SK-N-SH (cell line): Measurements from ENCODE around the gene GULP1. TPM values are rescaled to one million over a fixed set of nuclear protein-coding genes. Genes with fewer than 3 reads are reported as not detected.

Source experiments
- CTCF ChIA-PET: fragments of 300-600, 350-600 bp; formaldehyde crosslinking; extraction: SDS; loops from one replicate; lab custom pipeline; 2021; lab: Yijun Ruan, JAX
- POLR2A ChIA-PET: fragments of 350-600 bp; sonication (Branson Sonifier 250); formaldehyde crosslinking; extraction: SDS; loops from one replicate; lab custom pipeline; 2020; ENCODE audit warnings: antibody characterized with exemption, inconsistent platforms; lab: Yijun Ruan, JAX
- DNase-seq: peaks from one replicate; pipeline ENCODE4 v3.0.0; 2012
- H2AFZ ChIP-seq: fragments of 200-600 bp; sonication (generic); 2 replicates; pipeline ENCODE4 v1.8.1; 2016; ENCODE audit warnings: antibody characterized with exemption, mild to moderate bottlenecking, low read depth
- H3F3A ChIP-seq: fragments of 200-600 bp; sonication (generic); replicated peaks from 2 replicates; pipeline ENCODE3; 2016; ENCODE audit warnings: antibody characterized with exemption, mild to moderate bottlenecking; ENCODE audit not compliant: insufficient read depth
- H3K27ac ChIP-seq, 2 experiments: fragments of 200-500 bp in 1 of 2; fragments of 200-600 bp in 1 of 2; sonication (Bioruptor generic) in 1 of 2; sonication (generic), shearing (Covaris generic) in 1 of 2; 2 replicates each; pipeline versions ENCODE4 v1.5.1 to v1.6.1; 2014 to 2016; ENCODE audit warnings: low read depth in 2 of 2, inconsistent platforms in 1 of 2, low read length in 1 of 2, mild to moderate bottlenecking in 1 of 2, mixed read lengths in 1 of 2
- H3K27me3 ChIP-seq: fragments of 200-600 bp; sonication (generic), shearing (Covaris generic); 2 replicates; pipeline ENCODE4 v1.6.1; 2016; ENCODE audit warnings: mixed run types; ENCODE audit not compliant: insufficient read depth
- H3K36me3 ChIP-seq, 2 experiments: fragments of 200-500 bp in 1 of 2; fragments of 200-600 bp in 1 of 2; sonication (Bioruptor generic) in 1 of 2; sonication (generic) in 1 of 2; replicated peaks in 1 of 2; 2 replicates each; pipeline versions ENCODE3 to v1.5.1; 2014 to 2016; ENCODE audit warnings: low read length in 1 of 2, mild to moderate bottlenecking in 1 of 2; ENCODE audit not compliant: insufficient read depth in 2 of 2, control insufficient read depth in 1 of 2
- H3K4me1 ChIP-seq, 2 experiments: fragments of 200-500 bp in 1 of 2; fragments of 200-600 bp in 1 of 2; sonication (Bioruptor generic) in 1 of 2; sonication (generic), shearing (Covaris generic) in 1 of 2; 2 replicates each; pipeline versions ENCODE4 v1.5.1 to v1.6.1; 2014 to 2016; ENCODE audit warnings: low read depth in 1 of 2, low read length in 1 of 2, mixed run types in 1 of 2; ENCODE audit not compliant: insufficient read depth in 2 of 2, control insufficient read depth in 1 of 2
- H3K4me2 ChIP-seq: fragments of 200-600 bp; sonication (generic), shearing (Covaris generic); 2 replicates; pipeline ENCODE4 v1.6.1; 2017; ENCODE audit warnings: mixed run types
- H3K4me3 ChIP-seq, 2 experiments: fragments of 200-500 bp in 1 of 2; fragments of 200-600 bp in 1 of 2; sonication (Bioruptor generic) in 1 of 2; sonication (generic), shearing (Covaris generic) in 1 of 2; 2 replicates each; pipeline versions ENCODE4 v1.5.1 to v1.8.1; 2014 to 2016; ENCODE audit warnings: low read depth in 2 of 2, inconsistent platforms in 1 of 2, low read length in 1 of 2, mild to moderate bottlenecking in 1 of 2, mixed read lengths in 1 of 2, moderate library complexity in 1 of 2
- H3K79me2 ChIP-seq: fragments of 200-600 bp; sonication (generic); 2 replicates; pipeline ENCODE4 v1.8.1; 2017; ENCODE audit warnings: mild to moderate bottlenecking; ENCODE audit not compliant: insufficient read depth
- H3K9ac ChIP-seq: fragments of 200-600 bp; sonication (generic); 2 replicates; pipeline ENCODE4 v1.6.1; 2017; ENCODE audit warnings: mixed run types
- H3K9me2 ChIP-seq: fragments of 200-600 bp; sonication (generic); 2 replicates; pipeline ENCODE4 v1.6.1; 2017; ENCODE audit warnings: mixed run types
- H3K9me3 ChIP-seq: fragments of 200-600 bp; sonication (generic); 2 replicates; pipeline ENCODE4 v1.6.1; 2017; ENCODE audit warnings: mixed run types, mild to moderate bottlenecking, moderate library complexity
- H4K20me1 ChIP-seq: fragments of 200-600 bp; sonication (generic); 2 replicates; pipeline ENCODE4 v1.6.1; 2017; ENCODE audit warnings: mild to moderate bottlenecking, mixed run types; ENCODE audit not compliant: insufficient read depth
- CHD2 ChIP-seq: fragments of 150-350 bp; IDR thresholded peaks from 2 replicates; pipeline ENCODE4 v1.6.1; 2018; ENCODE audit warnings: low read length; ENCODE audit not compliant: partially characterized antibody
- CTCF ChIP-seq: fragments of 200-600 bp; sonication (generic); IDR thresholded peaks from 2 replicates; pipeline ENCODE4 v1.6.1; 2017; ENCODE audit warnings: antibody characterized with exemption, mild to moderate bottlenecking, moderate library complexity
- FOXJ3 ChIP-seq: sonication (generic); formaldehyde crosslinking; IDR thresholded peaks from 2 replicates; pipeline ENCODE4 v1.5.1; 2020; ENCODE audit warnings: mild to moderate bottlenecking, missing genetic modification reagents
- GABPA ChIP-seq: IDR thresholded peaks from 2 replicates; pipeline ENCODE4 v1.4.0; 2012; ENCODE audit warnings: low read depth, mild to moderate bottlenecking
- GATA2 ChIP-seq: sonication (generic); formaldehyde crosslinking; IDR thresholded peaks from 2 replicates; pipeline ENCODE4 v1.5.0; 2020; ENCODE audit warnings: mild to moderate bottlenecking, missing genetic modification reagents
- JUND ChIP-seq: IDR thresholded peaks from 2 replicates; pipeline ENCODE4 v1.4.0; 2012
- MEF2A ChIP-seq: IDR thresholded peaks from 2 replicates; pipeline ENCODE4 v1.4.0; 2012; ENCODE audit warnings: low read depth, borderline replicate concordance
- NRF1 ChIP-seq: IDR thresholded peaks from 2 replicates; pipeline ENCODE4 v1.6.1; 2012; ENCODE audit warnings: low read depth, mild to moderate bottlenecking, low read length
- PBX3 ChIP-seq: IDR thresholded peaks from 2 replicates; pipeline ENCODE4; 2012
- RAD21 ChIP-seq: IDR thresholded peaks from 2 replicates; pipeline ENCODE4 v1.6.1; 2012; ENCODE audit warnings: mild to moderate bottlenecking, low read length
- RCOR1 ChIP-seq: fragments of 150-350 bp; IDR thresholded peaks from 2 replicates; pipeline ENCODE4 v1.6.1; 2017; ENCODE audit warnings: antibody characterized with exemption, low read length
- TAF1 ChIP-seq: IDR thresholded peaks from 2 replicates; pipeline ENCODE4 v1.6.1; 2012; ENCODE audit warnings: low read depth, mild to moderate bottlenecking, low read length, moderate library complexity, borderline replicate concordance
- USF1 ChIP-seq: IDR thresholded peaks from 2 replicates; pipeline ENCODE4 v1.4.0; 2012; ENCODE audit warnings: low read depth, borderline replicate concordance
- YY1 ChIP-seq: IDR thresholded peaks from 2 replicates; pipeline ENCODE4 v1.4.0; 2012; ENCODE audit warnings: low read depth, mild to moderate bottlenecking
- ZBTB33 ChIP-seq: IDR thresholded peaks from 2 replicates; pipeline ENCODE4 v1.4.0; 2012; ENCODE audit warnings: low read depth, borderline replicate concordance
- WGBS: methylation state at CpG from one replicate; pipeline ENCODE4 v1.1.6; 2017; ENCODE audit warnings: low lambda C conversion rate; 5-methylcytosine and 5-hydroxymethylcytosine counted together
- polyA plus RNA-seq, 3 experiments: library from polyadenylated mRNA; depleted of rRNA; stranded (reverse); fragments of >200 nt; gene quantifications; 2 replicates each; pipeline ENCODE4 v1.2.3, GENCODE V29; 2012

GULP1 gene
- polyA plus RNA-seq, 1 of the 3 experiments (the other 2 are of a cell fraction) = 33.8 TPM

- Histone ChIP-seq H3K9ac (no peak overlapping the region), H2AFZ (no peak overlapping the region), H3K9me2 (no peaks in the 10 kb centered on the region; the same call in 1 of the 2 replicates), H3K27me3 (no peaks in the 10 kb centered on the region), H3K4me2 (no peak overlapping the region)
- DNase-seq = no peak
- POLR2A ChIA-PET = no interaction called here
- TF ChIP-seq CHD2 (no peak), TAF1 (no peak), RAD21 (no peak), GATA2 (CRISPR knock-in tag) (no peak), CTCF (no peak), RCOR1 (no peak), NRF1 (no peak), FOXJ3 (CRISPR knock-in tag) (no peak), GABPA (no peak), MEF2A (no peak), PBX3 (no peak), YY1 (no peak), JUND (no peak), USF1 (no peak), ZBTB33 (no peak)
- TF ChIP-seq, all 33 proteins: peak for 0
- Histone ChIP-seq H3F3A (peaks cover 17% of the 10 kb centered on the region), H3K4me1 (peaks cover 2 to 5% of the 10 kb centered on the region in 2 experiments; a peak in 2 of 4 replicates), H3K36me3 (peaks cover 23 to 34% of the 10 kb centered on the region in 2 experiments), H3K27ac (no peak overlapping the region; a peak in 1 of 4 replicates), H3K4me3 (no peak overlapping the region), H3K9me3 (no peaks in the 10 kb centered on the region), H3K79me2 (no peaks in the 10 kb centered on the region; the same call in 1 of the 2 replicates), H4K20me1 (no peaks in the 10 kb centered on the region)
- CTCF ChIA-PET = no interaction called here
- 95% methylated on average over 5 of the region's 5 CpGs for WGBS
Measured at GRCh38 chr2:188600536-188601210, 309.0 kb downstream of the GULP1 start.
